ENCODE measurements around the gene CGB1. TPM values are rescaled to one million over a fixed set of nuclear protein-coding genes. Genes with fewer than 3 reads are reported as not detected.

The CGB1 gene
- total and polyA plus RNA-seq, 2 of the 13 experiments (the other 11 are each of a cell fraction or from before 2014, with no cell fraction given): not detected

DNA sequence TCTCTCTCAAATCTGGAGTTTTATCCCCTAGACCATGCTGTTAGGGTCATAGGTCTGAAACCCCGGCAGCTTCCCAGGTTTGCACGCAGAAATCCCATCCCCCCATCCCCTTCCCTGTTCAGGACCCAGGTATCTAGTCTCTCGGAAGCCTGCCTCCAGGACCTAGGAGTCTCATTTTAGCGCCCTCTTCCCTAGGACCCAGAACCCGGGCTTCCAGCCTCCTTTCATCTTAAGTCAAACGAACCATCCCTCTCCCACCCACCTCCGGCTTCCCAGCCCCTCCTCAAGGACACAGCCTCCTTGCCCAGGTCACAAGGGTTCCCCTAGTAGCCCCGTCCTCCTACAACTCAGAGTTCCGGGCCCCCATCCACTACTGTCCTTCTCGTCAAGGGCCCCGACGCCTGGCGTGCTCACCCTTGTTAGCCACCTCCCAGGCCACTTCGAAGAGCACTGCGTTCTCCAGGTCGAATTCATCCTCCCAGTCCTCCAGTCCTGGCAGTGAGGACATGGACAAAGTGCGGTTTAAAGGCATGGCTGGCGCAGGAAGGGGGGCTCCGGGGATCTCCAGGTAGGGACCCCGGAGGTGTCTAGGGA, 44.0 kb downstream of the CGB1 start (continued):
- TF ChIP-seq ARID5B (CRISPR knock-in tag; IDR thresholded peaks at IDR 0.05) (no peak), ZBTB40 (IDR thresholded peaks at IDR 0.05) (no peak), ZBTB40 (CRISPR knock-in tag; IDR thresholded peaks at IDR 0.05) (peak; percentile 30; the same call in 1 of the 2 replicates), PCBP1 (IDR thresholded peaks at IDR 0.05; ENCODE audit: borderline replicate concordance, low read depth, low read length) (no peak), RFX5 (IDR thresholded peaks at IDR 0.05; ENCODE audit: low read depth, low read length) (no peak), PAXIP1 (CRISPR knock-in tag; conservative IDR thresholded peaks at IDR 0.05) (no peak), E2F5 (CRISPR knock-in tag; conservative IDR thresholded peaks at IDR 0.05) (no peak), DMAP1 (CRISPR knock-in tag; IDR thresholded peaks at IDR 0.05) (no peak), HNRNPUL1 (IDR thresholded peaks at IDR 0.05; ENCODE audit: low read depth, low read length) (no peak)
- TF ChIP-seq, protein P1, sequence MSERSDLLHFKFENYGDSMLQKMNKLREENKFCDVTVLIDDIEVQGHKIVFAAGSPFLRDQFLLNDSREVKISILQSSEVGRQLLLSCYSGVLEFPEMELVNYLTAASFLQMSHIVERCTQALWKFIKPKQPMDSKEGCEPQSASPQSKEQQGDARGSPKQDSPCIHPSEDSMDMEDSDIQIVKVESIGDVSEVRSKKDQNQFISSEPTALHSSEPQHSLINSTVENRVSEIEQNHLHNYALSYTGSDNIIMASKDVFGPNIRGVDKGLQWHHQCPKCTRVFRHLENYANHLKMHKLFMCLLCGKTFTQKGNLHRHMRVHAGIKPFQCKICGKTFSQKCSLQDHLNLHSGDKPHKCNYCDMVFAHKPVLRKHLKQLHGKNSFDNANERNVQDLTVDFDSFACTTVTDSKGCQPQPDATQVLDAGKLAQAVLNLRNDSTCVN (CRISPR knock-in tag; IDR thresholded peaks at IDR 0.05; ENCODE audit: borderline replicate concordance): no peak
